Left renal cortex interstitium (tissue), 4 donors: ENCODE measurements around the gene BTBD6. TPM values are rescaled to one million over a fixed set of nuclear protein-coding genes. Genes with fewer than 3 reads are reported as not detected.

Experiments used
- DNase-seq, 4 donors: peaks; one replicate each; pipeline ENCODE4 v3.0.0-alpha.2; 2013; ENCODE audit warnings: low read depth in 4 of 4, low spot score in 2 of 4, missing footprints in 1 of 4
- polyA plus RNA-seq, 4 donors: library from polyadenylated mRNA; unstranded; fragments of 120-200 nt; gene quantifications; one replicate each; pipeline ENCODE4 v1.2.1, GENCODE V29; 2013; ENCODE audit not compliant: insufficient read length in 4 of 4

The BTBD6 gene
- polyA plus RNA-seq, 4 donors: 32.8 to 43.7 (median 37.0) TPM

DNA sequence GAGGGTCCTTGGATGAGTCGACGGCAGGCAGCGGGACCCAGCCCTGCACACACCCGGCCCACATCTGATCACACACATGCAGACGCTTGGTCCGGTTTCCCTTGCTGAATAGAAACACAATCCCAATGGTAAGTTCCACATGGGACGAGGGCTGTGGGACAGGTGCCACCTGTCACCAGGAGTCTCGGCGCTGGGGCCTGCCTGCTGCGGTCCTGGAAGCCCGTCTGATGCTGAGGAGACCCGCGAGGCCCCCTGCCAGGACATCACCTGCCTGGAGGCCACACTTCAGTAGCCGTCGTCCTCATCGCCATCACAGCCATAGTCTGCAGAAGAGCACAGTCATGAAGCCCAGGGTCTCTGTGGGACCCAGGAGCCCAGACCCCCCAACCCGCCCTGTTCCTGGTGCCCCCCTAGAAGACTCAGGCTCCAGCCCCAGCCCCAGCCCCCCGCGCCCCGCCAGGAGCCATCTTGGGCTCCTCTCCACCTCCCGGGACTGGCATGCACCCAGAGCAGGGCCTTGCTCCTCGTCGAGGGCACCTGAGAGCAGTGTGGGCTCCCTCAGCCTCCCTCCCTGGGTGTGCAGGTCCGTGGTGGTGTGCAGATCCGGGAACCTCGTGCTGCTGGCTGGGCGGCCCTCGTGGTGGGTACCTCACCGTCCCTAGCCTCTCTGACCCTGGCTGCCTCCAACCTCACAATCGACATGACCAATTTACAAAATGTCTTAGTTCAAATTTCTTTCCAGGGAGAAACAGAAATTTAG is 37.9 kb upstream of the BTBD6 start:
- no peak for DNase-seq

DNA sequence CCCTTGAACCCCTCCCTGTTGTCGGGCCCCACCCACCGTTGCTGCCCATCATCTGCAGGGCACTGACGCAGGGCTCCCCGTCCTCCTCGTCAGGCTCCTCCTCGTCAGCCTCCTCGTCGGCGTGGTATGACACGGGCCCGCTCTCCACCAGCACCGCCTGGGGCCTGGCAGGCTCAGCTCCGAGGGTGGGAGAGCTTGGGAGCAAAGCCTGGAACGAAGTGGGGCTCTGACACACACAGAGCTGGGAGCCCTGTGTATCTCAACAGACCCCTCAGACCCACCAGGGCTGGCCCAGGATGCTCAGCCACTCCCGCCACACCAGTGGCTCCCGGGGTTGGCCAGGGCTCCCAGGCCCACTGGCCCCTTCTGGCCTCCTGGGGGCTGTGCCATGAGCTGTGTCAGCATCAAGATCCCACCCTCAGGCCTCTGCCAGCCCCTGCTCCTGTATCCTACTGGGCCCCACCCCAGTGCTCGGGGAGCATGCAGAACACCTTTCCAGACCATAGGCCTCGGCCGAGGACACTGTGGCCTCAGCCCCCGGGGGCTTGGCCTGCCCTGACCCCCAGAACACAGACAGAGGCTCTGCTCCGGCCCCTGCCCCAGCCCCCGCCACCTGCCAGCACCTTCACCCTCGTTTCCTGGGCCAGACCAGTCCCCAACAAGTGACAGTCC is 37.1 kb upstream of the BTBD6 start:
- DNase-seq: no peak

DNA sequence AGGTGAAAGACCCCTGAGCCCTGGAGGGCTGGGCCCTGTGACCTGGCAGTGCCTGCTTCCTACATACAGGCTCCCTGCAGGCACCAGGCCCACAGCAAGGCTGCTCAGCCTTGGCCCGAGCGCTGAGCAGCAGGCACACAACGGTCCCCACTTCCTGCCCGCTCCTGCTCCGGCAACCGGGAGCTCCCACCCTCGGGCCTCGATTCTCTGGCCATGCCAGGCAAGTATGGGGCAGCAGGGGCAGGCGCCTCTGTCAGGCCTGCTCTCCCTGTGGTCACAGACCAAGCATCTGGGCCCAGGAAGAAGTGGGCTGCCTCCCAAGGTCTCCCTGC is 36.6 kb upstream of the BTBD6 start:
- DNase-seq: no peak

DNA sequence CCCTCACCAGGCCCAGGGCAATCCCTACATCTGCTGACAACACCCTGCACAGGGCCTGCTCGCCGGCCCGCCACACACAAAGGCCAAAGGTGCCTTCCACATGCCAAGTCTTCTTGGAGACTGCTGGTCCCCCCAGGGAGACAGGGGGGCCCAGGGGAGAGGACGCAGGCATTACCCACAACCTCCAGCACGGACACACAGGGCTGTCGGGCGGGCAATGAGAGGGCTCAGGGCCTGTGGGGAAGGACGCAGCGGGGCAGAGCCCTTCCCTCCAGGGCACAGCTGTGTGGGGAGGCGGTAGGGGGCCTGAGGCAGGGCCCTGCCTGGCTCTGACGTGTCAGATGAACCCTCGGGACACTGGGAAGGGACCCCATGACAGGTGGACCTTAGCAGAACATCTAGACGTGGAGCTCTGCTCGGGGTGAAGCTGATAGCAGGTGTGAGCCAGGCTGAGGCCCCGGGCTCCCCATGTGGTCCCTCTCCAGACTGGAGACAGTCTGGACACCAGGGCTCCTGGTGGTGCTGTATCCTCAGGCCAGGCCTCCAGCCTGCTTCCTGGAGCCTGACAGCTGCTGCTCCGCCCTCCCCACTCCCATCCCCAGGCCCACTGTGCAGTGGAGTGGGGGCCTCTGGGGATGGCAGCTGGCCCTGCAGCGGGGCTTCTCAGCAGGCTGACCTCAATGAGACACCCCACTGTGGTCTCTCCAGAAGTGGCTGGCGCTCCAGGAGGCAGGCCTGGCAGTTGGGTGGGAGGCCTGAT is 35.6 kb upstream of the BTBD6 start:
- no peak for DNase-seq

DNA sequence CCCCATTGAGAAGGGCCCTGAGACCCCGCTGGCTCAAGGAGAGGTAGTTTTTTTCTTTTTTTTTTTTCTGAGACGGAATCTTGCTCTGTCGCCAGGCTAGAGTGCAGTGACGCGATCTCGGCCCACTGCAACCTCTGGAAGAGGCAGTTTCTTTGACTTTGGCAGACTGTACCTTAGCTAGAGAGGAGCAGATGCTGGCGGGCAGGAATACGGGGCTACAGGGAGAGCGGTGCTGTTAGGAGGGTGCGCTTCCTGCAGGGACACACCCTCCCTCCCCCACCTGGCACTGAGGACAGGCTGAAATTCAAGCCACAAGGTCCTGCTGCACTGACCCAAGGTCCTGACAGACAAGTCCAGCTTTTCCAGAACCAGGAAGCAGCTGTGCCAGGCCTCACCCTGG is 35.0 kb upstream of the BTBD6 start:
- no peak for DNase-seq

DNA sequence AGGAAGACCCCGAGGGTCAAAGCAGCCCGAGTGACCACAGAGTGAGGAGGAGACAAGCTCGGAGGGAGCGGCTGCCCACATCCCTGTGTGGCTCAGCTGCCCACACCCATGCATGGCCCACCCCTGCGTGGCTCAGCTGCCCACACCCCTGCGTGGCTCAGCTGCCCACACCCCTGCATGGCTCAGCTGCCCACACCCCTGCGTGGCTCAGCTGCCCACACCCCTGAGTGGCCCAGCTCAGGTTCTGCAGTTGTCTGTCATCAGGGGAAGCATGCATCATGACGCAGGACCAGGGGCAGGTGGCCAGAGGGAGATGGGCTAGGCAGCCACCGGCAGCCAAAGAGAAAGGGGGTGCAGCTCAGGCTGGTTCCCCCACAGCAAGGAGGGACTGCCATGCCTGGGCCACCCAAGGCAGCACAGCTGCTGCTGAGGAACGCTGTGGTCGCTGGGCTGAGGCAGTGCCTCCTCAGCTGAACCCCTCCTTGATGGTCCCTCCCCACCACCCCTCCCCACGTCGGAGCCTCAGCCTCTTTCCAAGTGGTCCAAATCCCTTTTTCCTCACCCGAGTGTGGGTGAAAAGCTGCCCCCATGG is 33.9 kb upstream of the BTBD6 start:
- DNase-seq: no peak

DNA sequence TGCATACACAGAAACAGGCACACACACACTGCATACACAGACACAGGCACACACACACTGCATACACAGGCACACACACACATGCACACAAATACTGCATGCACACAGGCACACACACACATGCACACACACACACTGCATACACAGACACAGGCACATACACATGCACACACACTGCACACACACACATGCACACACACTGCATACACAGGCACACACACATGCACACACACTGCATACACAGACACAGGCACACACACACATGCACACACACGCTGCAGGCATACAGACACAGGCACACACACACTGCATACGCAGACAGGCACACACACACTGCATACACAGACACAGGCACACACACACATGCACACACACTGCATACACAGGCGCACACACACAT is 32.7 kb upstream of the BTBD6 start:
- DNase-seq: no peak

DNA sequence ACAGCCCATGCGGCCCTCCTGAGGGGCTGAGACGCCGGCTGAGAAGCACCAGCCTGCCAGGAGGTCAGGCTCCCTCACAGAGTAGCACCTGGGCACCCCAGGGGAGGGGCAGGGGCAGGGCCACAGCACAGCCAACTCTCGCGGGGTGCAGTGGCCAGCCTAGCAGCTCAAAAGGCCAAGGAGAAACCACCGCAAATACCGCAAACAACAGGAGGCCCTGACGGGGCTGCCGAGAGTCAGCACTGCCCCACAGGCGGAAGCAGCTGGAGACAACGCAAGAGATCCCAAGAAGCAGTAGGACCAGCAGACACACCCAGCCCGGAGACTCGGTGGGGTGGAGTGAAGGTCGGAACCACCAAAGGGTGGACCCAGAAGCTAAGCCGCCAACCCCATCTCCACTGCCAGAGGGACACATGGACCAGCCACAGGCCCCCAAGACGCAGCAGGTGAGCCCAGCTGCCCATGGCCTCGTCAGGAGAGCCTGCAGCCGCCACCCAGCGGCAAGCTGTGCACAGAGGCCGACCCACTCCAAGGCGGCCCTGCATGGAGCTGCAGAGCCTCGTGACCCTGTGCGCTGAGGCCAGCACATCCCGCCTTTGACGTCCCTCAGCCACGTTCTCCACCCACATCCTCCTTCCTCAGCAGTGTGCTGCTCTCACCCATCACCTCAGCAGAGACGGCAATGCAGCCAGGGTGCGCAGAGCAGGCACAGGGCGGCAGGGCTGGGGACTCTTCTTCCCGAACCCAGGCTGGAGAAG is 31.7 kb upstream of the BTBD6 start:
- DNase-seq: no peak

DNA sequence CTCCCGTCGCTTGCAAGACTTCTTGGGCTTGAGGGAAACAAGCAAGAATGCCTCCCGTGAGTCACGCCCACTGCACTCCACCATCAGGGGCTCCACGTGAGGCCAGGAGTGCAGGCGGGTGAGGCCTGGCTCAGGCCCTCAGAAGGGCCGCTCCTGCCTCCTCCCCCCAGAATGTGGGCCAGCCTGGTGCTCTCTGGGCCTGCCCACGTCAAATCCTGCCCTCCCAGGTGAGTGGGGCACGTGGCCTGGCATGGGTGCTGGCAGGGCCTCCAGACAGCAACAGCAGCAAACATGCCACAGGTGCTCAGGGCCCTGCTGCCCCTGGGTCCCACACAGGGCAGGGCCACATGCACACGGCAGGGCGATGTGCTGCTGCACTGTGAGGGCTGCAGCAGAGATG is 30.6 kb upstream of the BTBD6 start:
- DNase-seq: no peak

DNA sequence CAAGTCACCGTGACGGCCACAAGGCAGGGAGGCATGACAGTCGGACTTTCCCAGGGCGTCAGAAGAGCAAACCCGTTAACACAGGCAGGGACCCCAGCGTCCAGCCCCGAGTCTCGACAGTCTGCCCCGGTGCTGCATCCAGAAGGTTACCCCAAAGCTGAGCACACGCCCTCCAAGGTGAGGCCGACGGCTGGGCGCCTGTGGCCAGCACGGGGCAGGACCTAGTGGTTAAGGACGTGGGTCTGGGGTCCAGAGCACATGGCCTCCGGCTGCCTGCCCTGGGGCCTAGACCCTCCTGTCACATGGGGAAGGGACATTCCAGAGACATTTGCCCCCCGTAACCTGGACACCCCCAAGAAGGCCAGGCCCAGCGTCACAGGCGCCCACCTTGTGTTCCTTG is 29.7 kb upstream of the BTBD6 start:
- DNase-seq: no peak

DNA sequence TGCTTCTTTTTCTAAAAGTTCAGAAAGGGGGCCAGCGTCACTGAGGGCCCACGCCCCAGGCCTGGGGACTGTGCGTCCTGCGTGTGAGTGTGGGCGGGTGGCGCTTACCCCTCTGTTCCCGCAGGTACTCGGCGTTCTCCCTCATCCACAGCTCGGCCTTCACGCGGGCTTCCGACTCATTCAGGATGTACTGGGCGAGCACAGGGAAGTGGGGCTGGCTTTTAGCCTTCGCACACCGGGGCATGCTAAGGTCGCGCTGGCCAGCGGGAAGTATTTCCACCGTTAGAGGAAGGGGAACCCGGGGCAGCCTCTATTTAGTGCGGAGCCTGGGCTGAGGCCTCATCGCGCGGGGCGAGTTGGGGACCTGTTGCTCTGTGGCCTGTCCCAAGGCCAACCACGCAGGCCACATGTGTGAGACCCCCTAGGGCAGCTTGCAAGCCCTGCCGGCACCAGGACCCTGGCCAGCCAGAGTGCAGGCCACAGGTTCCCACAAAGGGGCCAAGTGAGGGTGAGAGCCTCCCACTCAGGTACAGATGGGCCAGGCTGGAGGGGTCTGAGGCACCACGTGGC is 29.2 kb upstream of the BTBD6 start:
- DNase-seq: no peak

DNA sequence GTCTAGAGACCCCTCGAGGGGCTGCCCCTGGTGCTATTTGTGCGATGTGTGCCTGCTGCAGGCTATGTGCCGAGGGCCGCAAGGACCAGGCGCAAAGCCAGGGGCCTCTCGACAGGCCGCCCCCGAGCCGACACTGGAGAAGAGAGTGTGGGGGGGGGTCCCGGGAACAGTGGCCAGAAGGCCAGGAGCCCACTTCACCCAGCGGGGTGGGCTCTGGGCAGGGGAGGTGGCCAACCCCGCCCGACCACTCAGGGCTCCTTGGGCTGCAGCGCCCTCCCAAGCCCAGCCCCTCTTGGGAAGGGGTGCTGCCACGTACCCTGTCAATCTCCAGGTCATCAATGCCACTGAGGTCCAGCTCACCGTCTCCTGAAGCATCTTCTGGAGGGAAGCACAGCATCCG is 28.6 kb upstream of the BTBD6 start:
- DNase-seq: no peak

DNA sequence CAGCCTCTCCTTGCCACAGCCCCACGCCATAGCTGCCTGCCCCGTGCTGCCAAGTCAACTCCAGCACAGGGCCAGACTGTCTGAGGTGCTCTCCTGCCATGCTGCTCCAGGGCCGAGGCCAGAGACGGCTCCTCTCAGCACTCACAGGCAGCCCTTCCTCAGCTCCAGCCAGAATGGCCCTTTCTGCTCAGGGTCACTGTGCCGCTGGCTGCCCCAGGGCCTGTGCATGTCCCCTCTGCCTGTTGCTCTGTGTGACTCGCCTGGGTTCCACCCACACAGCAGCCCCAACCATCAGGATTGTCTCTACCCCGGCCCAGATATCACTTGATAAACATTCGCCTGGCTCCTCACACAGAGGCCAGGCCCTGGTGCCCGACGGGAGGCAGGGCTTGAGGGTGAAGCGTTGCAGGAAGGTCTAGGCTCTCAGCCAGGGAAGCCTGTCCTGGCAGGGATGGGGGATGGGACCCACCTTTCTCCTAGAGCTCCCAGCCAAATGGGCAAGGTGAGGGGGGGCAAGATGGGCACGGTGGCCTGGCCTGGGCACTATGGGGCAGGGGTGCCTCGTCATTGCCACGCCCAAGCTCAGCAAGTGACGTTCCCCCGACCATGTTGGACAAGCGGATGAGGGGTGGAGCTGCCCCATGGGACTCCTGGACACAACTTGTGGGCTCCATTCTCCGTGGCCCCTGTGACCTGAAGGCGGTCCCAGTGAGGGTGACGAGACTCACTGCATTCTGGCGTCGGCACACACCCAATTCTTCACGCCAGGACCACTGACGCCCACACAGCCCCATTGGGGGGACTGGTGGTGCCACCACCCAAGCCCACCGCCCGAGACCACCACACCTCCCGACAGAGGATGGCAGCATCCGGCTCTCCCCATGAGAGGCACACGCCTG is 27.4 kb upstream of the BTBD6 start:
- DNase-seq: no peak

DNA sequence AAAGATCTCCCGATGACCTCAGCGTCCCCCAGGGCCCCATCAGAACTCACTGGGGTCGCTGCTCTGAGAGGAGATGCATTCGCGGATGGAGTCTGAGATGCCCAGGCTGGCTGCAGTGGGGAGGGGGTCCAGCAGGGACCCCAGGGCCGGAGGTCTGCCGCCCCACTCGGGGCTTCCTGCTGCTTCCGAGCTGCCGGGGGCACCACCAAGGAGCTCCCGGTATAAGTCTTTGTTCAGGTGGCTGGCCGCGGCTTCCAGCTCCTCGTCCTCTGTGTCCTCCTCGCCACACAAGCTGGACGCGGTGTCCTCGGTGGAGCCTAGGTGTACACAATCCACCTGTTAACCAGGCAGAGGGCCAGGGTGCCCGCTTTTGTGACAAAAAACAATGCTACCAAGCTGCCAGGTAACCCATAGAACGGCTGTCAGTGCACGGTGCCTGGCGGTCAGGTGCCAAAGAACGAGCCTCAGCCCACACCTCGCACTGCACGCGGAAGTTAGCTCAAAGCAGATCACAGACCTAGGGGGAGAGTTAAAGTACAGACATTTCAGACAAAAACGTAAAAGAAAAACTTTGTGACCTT is 26.6 kb upstream of the BTBD6 start:
- no peak for DNase-seq

DNA sequence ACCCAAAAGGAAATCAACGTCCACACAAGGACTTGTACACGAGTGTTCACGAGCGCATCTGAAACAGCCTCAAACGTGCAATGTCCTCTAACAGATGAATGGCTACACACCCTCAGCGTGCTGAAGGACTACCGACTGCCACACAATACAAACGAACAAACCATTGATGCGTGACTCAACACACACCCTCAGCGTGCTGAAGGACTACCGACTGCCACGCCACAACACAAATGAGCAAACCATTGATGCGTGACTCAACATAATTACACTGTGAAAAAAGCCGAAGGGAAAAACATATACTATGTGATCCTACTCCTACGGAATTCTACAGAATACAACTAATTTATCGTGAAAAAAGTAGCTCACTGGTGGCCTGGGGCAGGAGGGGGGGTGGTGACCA is 25.1 kb upstream of the BTBD6 start:
- DNase-seq: no peak

DNA sequence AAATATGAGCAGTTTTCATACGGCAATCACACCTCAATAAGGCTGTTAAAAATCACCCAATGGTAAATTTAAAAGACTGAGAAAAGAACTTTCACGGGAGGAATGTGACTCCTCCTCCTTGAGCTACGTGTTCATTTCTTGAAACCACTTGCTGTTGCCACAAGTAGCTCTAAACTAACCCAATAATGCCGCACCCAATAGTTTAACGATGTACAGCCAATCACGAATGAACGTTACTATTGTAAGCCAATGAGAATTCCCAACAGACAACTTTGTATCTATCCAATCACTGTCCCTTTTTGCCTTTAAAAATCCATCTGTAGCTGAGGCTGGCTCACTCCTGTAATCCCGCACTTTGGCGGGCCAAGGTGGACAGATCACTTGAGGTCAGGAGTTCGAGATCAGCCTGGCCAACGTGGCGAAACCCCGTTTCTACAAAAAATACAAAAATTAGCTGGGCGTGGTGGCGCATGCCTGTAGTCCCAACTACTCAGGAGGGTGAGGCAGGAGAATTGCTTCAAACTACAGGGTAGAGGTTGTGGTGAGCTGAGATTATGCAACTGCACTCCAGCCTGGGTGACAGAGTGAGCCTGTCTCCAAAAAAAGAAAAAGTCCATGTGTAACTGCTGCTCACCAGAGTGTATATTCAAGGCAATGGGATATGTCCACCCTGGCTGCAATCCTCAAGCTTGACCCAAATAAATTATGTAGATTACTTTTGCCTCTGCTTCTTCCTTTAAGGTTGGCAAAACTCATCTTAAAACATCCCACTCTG is 24.4 kb upstream of the BTBD6 start:
- DNase-seq: no peak

DNA sequence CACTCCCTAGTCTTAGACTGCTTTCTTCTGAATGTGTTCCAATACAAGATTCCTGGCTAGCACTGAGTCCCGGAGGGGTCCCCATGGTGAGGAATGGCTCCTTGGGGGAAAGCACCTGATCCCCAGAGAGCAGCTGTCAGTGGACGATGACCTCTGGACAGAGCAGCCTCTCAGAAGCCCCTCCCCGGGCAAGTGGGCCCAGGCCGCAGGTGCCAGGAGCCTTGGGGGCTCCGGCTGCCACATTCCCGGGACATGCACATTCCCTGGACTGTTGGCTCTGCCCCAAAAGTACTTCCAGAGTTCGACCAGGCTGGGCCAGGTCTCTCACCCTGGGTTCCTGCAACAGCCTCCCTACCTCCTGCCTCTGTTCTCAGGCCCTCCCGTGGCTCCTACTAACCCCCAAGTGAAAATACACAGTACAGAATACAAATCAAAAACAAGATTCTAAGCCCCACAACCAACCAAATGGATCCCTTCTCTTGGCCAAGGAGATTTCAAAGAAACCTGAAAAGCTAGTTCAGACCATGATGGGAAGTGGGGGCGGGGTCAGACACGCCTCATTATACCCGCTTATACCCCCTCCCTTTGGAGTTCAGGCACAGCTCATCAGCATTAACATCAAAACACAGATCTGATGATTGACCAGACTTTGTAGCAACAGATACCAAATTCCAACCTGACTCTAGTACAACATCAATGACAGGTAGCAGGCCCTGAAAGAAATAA is 23.3 kb upstream of the BTBD6 start:
- no peak for DNase-seq

DNA sequence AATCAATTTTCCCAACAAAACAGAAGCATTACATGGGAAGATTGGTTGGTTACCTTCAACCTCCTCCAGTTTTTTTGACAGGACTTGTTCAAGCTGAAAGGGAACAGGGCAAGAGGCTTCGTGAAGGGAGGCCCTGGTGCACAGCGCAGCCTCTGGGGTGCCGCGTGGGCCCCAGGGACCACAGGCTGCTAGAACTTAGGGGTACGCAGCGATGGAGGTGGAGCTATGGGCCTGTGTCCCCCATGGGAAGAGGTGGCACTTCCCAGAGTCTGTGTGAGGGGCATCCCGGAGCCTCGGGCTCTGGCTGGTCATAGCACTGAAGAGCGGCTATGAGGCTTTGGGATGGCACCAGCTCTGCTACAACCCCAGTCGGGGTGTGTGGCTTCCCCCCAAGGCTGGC is 22.1 kb upstream of the BTBD6 start:
- no peak for DNase-seq
